A549 (cell line): ENCODE results near the gene ADAT1. TPM values are rescaled to one million over a fixed set of nuclear protein-coding genes. Genes with fewer than 3 reads are reported as not detected.

Experiments used
- ATAC-seq, 2 experiments: fragments of 200-7000 bp in 1 of 2; fragments of >200 bp in 1 of 2; cut with Nextera tagmentation in 1 of 2; cut with Tn5 transposase in 1 of 2; 3 replicates each; pipeline versions ENCODE4 v1.8.0 to v1.9.1; 2018 to 2020; ENCODE audit warnings: mild to moderate bottlenecking in 1 of 2, moderate library complexity in 1 of 2
- CTCF ChIA-PET: fragments of 300-600 bp; sonication (Branson Sonifier 250); formaldehyde crosslinking; extraction: SDS; loops from one replicate; lab custom pipeline; 2021; ENCODE audit warnings: antibody characterized with exemption, inconsistent platforms; lab: Yijun Ruan, JAX
- POLR2A ChIA-PET: fragments of 350-600 bp; formaldehyde crosslinking; extraction: SDS; loops from one replicate; lab custom pipeline; 2021; ENCODE audit warnings: antibody characterized with exemption, inconsistent platforms; lab: Yijun Ruan, JAX
- DNase-seq, 2 experiments: peaks; one replicate each; pipeline versions ENCODE4 v3.0.0 to v3.0.0-alpha.2; 2011 to 2016; ENCODE audit warnings: low read depth in 1 of 2, low spot score in 1 of 2
- FAIRE-seq: peaks from 2 replicates; lab custom pipeline; 2011; peaks lifted over from hg19 to GRCh38; lab: Jason Lieb, UNC
- H3K27ac ChIP-seq, 2 experiments: fragments of >200 bp; sonication (Bioruptor Twin); formaldehyde crosslinking; 3 replicates each; pipeline ENCODE4 v1.5.1; 2016 to 2017
- H3K4me1 ChIP-seq: fragments of >200 bp; sonication (Bioruptor Twin); formaldehyde crosslinking; 3 replicates; pipeline ENCODE4 v1.6.1; 2016
- H3K4me2 ChIP-seq: fragments of >200 bp; sonication (Bioruptor Twin); formaldehyde crosslinking; 3 replicates; pipeline ENCODE4 v1.6.1; 2016
- H3K4me3 ChIP-seq: fragments of >200 bp; sonication (Bioruptor Twin); formaldehyde crosslinking; 3 replicates; pipeline ENCODE4 v1.5.1; 2016
- H3K9me3 ChIP-seq: fragments of >200 bp; sonication (Bioruptor Twin); formaldehyde crosslinking; 3 replicates; pipeline ENCODE4 v1.6.1; 2016
- BHLHE40 ChIP-seq: IDR thresholded peaks from 2 replicates; pipeline ENCODE4 v1.6.1; 2012; ENCODE audit warnings: low read depth, low read length, inconsistent platforms
- CEBPB ChIP-seq, 2 experiments: fragments of >200 bp in 1 of 2; sonication (Bioruptor Twin) in 1 of 2; formaldehyde crosslinking in 1 of 2; IDR thresholded peaks; 2 replicates each; pipeline ENCODE4 v1.6.1; 2012 to 2016
- E2F6 ChIP-seq: IDR thresholded peaks from 2 replicates; pipeline ENCODE4 v1.6.1; 2012; ENCODE audit warnings: low read depth, borderline replicate concordance
- EHMT2 ChIP-seq: fragments of 200-600 bp; sonication (generic); IDR thresholded peaks from 2 replicates; pipeline ENCODE4 v1.6.1; 2016; ENCODE audit warnings: antibody characterized with exemption, low read depth, mild to moderate bottlenecking, moderate library complexity
- ESRRA ChIP-seq: fragments of 150-350 bp; IDR thresholded peaks from 2 replicates; pipeline ENCODE4 v1.6.1; 2014; ENCODE audit warnings: mild to moderate bottlenecking, low read length, borderline replicate concordance
- HDAC2 ChIP-seq: fragments of 200-600 bp; sonication (generic); IDR thresholded peaks from 2 replicates; pipeline ENCODE4 v1.6.1; 2016
- HEYL ChIP-seq: fragments of 250-450 bp; sonication (Bioruptor Pico); IDR thresholded peaks from 2 replicates; pipeline ENCODE4 v1.8.0; 2021; ENCODE audit warnings: mild to moderate bottlenecking, moderate library complexity
- HMGXB4 ChIP-seq: fragments of 250-450 bp; sonication (Bioruptor Pico); IDR thresholded peaks from 2 replicates; pipeline ENCODE4 v1.5.0; 2021; ENCODE audit warnings: mild to moderate bottlenecking, moderate library complexity, borderline replicate concordance
- HOXA7 ChIP-seq: fragments of 250-450 bp; sonication (Bioruptor Pico); IDR thresholded peaks from 2 replicates; pipeline ENCODE4 v1.5.0; 2020; ENCODE audit warnings: mild to moderate bottlenecking, moderate library complexity
- KDM1A ChIP-seq: fragments of 200-600 bp; sonication (generic); IDR thresholded peaks from 2 replicates; pipeline ENCODE4 v1.6.1; 2016; ENCODE audit warnings: low read depth, mild to moderate bottlenecking
- KDM5A ChIP-seq: fragments of 200-600 bp; sonication (generic); IDR thresholded peaks from 2 replicates; pipeline ENCODE4 v1.6.1; 2016; ENCODE audit warnings: antibody characterized with exemption, mild to moderate bottlenecking
- MAFK ChIP-seq: fragments of 450-650 bp; IDR thresholded peaks from 2 replicates; pipeline ENCODE4 v1.6.1; 2014; ENCODE audit not compliant: partially characterized antibody
- MYC ChIP-seq: IDR thresholded peaks from 2 replicates; pipeline ENCODE4 v1.6.1; 2012; ENCODE audit warnings: mild to moderate bottlenecking, inconsistent platforms, low read length, improper control_type of control experiment, borderline replicate concordance
- NPAS2 ChIP-seq: fragments of 250-450 bp; sonication (Bioruptor Pico); IDR thresholded peaks from 2 replicates; pipeline ENCODE4 v1.8.0; 2022; ENCODE audit warnings: mild to moderate bottlenecking, moderate library complexity, borderline replicate concordance
- PHF8 ChIP-seq: fragments of 200-600 bp; sonication (generic); IDR thresholded peaks from 2 replicates; pipeline ENCODE4 v1.6.1; 2016; ENCODE audit warnings: low read depth, mild to moderate bottlenecking, antibody characterized with exemption, moderate library complexity, borderline replicate concordance
- POLR2A ChIP-seq: IDR thresholded peaks from 2 replicates; pipeline ENCODE4 v1.6.1; 2012; ENCODE audit warnings: mild to moderate bottlenecking, low read length
- RAD21 ChIP-seq, 2 experiments: fragments of >200 bp in 1 of 2; sonication (Bioruptor Twin) in 1 of 2; formaldehyde crosslinking in 1 of 2; IDR thresholded peaks in 1 of 2; conservative IDR thresholded peaks in 1 of 2; 2 replicates in 1 of 2; 3 replicates in 1 of 2; pipeline ENCODE4 v1.6.1; 2012 to 2018; ENCODE audit warnings: inconsistent platforms in 1 of 2
- RCOR1 ChIP-seq: fragments of 150-350 bp; IDR thresholded peaks from 2 replicates; pipeline ENCODE4 v1.6.1; 2014; ENCODE audit warnings: antibody characterized with exemption, low read length, low read depth
- SREBF2 ChIP-seq: fragments of 450-650 bp; IDR thresholded peaks from 2 replicates; pipeline ENCODE4 v1.6.1; 2014; ENCODE audit warnings: mild to moderate bottlenecking, moderate library complexity
- TFCP2L1 ChIP-seq: fragments of 250-450 bp; sonication (Bioruptor Pico); IDR thresholded peaks from 2 replicates; pipeline ENCODE4 v1.5.0; 2021; ENCODE audit warnings: mild to moderate bottlenecking
- USF2 ChIP-seq: fragments of 450-650 bp; IDR thresholded peaks from 2 replicates; pipeline ENCODE4 v1.6.1; 2014; ENCODE audit warnings: antibody characterized with exemption
- ZFP36 ChIP-seq: fragments of 450-650 bp; IDR thresholded peaks from 2 replicates; pipeline ENCODE4 v1.6.1; 2014; ENCODE audit warnings: borderline replicate concordance; ENCODE audit not compliant: partially characterized antibody
- ZNF302 ChIP-seq: fragments of 250-450 bp; sonication (Bioruptor Pico); IDR thresholded peaks from 2 replicates; pipeline ENCODE4 v1.9.0; 2021; ENCODE audit warnings: inconsistent platforms, mild to moderate bottlenecking, moderate library complexity
- WGBS: methylation state at CpG from one replicate; pipeline ENCODE4 v1.1.6; 2017; ENCODE audit errors: missing lambda C conversion rate; 5-methylcytosine and 5-hydroxymethylcytosine counted together
- polyA plus RNA-seq, 4 experiments: library from polyadenylated mRNA; depleted of rRNA in 3 of 4; stranded (reverse); fragments of >200 nt; fragmentation: RNase III in 1 of 4; extraction: RNeasy Plus Mini Kit Qiagen cat#74134 plus additional on column Dnase treatment in 1 of 4; gene quantifications; 2 replicates in 3 of 4; 3 replicates in 1 of 4; pipeline ENCODE4 v1.2.3, GENCODE V29; 2011 to 2017
- TF ChIP-seq, protein P1 (sequence below): fragments of 250-450 bp; sonication (Bioruptor Pico); IDR thresholded peaks from 2 replicates; pipeline ENCODE4 v1.5.0; 2020; ENCODE audit warnings: low read depth, mild to moderate bottlenecking, moderate library complexity
- TF ChIP-seq, protein P2 (sequence below): fragments of >200 bp; sonication (Bioruptor Twin); formaldehyde crosslinking; IDR thresholded peaks from 3 replicates; pipeline ENCODE4 v1.5.1; 2016

ADAT1 gene
- polyA plus RNA-seq, 2 of the 4 experiments (the other 2 are of a cell fraction) = 45.4 to 53.5 TPM

GRCh38 chr16:75579281-75579834 lies 43.7 kb downstream of the ADAT1 start:
- CTCF ChIA-PET = interaction anchor here (0.5 to 1.3 kb wide), 3 partner anchors 9 to 1540 kb away, joined by 3 read pairs; no protein-coding TSS in a partner anchor
- no peak for DNase-seq
- WGBS = 87% methylated on average over 7 of the region's 7 CpGs
- FAIRE-seq = no peak
- H3K27ac ChIP-seq = no peak overlapping the region
- H3K4me2 ChIP-seq = no peak overlapping the region
- no peak overlapping the region for H3K4me3 ChIP-seq
- H3K4me1 ChIP-seq = no peaks in the 10 kb centered on the region
- no peak for ATAC-seq
- no peaks in the 10 kb centered on the region for H3K9me3 ChIP-seq
- TF ChIP-seq NPAS2 (CRISPR knock-in tag) = no peak
- no peak for TF ChIP-seq USF2
- TF ChIP-seq RCOR1 = no peak
- no peak for TF ChIP-seq POLR2A
- TF ChIP-seq ESRRA = no peak
- no peak for TF ChIP-seq MAFK
- TF ChIP-seq TFCP2L1 (CRISPR knock-in tag) = no peak
- TF ChIP-seq, protein P1, sequence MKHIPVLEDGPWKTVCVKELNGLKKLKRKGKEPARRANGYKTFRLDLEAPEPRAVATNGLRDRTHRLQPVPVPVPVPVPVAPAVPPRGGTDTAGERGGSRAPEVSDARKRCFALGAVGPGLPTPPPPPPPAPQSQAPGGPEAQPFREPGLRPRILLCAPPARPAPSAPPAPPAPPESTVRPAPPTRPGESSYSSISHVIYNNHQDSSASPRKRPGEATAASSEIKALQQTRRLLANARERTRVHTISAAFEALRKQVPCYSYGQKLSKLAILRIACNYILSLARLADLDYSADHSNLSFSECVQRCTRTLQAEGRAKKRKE (CRISPR knock-in tag) = no peak
- TF ChIP-seq SREBF2 = no peak
- TF ChIP-seq HMGXB4 (CRISPR knock-in tag) = no peak
- no peak for TF ChIP-seq E2F6
- TF ChIP-seq PHF8 = no peak
- TF ChIP-seq, all 56 proteins: peak for 0
- POLR2A ChIA-PET = no interaction called here

- H3K4me2 ChIP-seq = no peak overlapping the region
- no peak for DNase-seq
- TF ChIP-seq HOXA7 (CRISPR knock-in tag) (no peak), ZFP36 (no peak), HEYL (CRISPR knock-in tag) (no peak), MYC (no peak), EHMT2 (no peak), RAD21 (conservative IDR thresholded peaks at IDR 0.05 in 1 of 2, IDR thresholded peaks at IDR 0.05 in 1 of 2) (no peak), ZNF302 (CRISPR knock-in tag) (no peak), BHLHE40 (no peak), KDM5A (no peak), E2F6 (no peak), KDM1A (no peak), CEBPB (IDR thresholded peaks at IDR 0.05) (no peak), HDAC2 (no peak), ESRRA (no peak)
- TF ChIP-seq, protein P2, sequence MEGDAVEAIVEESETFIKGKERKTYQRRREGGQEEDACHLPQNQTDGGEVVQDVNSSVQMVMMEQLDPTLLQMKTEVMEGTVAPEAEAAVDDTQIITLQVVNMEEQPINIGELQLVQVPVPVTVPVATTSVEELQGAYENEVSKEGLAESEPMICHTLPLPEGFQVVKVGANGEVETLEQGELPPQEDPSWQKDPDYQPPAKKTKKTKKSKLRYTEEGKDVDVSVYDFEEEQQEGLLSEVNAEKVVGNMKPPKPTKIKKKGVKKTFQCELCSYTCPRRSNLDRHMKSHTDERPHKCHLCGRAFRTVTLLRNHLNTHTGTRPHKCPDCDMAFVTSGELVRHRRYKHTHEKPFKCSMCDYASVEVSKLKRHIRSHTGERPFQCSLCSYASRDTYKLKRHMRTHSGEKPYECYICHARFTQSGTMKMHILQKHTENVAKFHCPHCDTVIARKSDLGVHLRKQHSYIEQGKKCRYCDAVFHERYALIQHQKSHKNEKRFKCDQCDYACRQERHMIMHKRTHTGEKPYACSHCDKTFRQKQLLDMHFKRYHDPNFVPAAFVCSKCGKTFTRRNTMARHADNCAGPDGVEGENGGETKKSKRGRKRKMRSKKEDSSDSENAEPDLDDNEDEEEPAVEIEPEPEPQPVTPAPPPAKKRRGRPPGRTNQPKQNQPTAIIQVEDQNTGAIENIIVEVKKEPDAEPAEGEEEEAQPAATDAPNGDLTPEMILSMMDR = no peak
- FAIRE-seq = no peak
- no peak overlapping the region for H3K27ac ChIP-seq
- 90% methylated on average over 2 of the region's 2 CpGs for WGBS
- CTCF ChIA-PET = interaction anchor here (1.1 to 1.3 kb wide), 3 partner anchors 10 to 43 kb away, joined by 3 read pairs; no protein-coding TSS in a partner anchor
- H3K9me3 ChIP-seq = no peaks in the 10 kb centered on the region
- H3K4me3 ChIP-seq = no peak overlapping the region
- POLR2A ChIA-PET = no interaction called here
- no peak for ATAC-seq
- H3K4me1 ChIP-seq = no peaks in the 10 kb centered on the region
Observed at GRCh38 chr16:75578725-75579124, 44.4 kb downstream of the ADAT1 start.
